Prostate gland (tissue), 2 donors: Measurements from ENCODE around the gene NFKBIB. TPM values are rescaled to one million over a fixed set of nuclear protein-coding genes. Genes with fewer than 3 reads are reported as not detected.
"Not testable (repeated sequence)": the region's sequence is repeated elsewhere in the genome, so short reads cannot be mapped to it uniquely, and the experiment has no call there.

Experiments
- DNase-seq: peaks from one replicate; pipeline ENCODE4 v3.0.0-alpha.2; 2019; ENCODE audit warnings: low spot score
- H3K27ac ChIP-seq, 2 donors: fragments of 200-600 bp; sonication (generic); 2 replicates each; pipeline ENCODE4 v1.5.1; 2017 to 2019
- H3K27me3 ChIP-seq: fragments of 200-600 bp; sonication (generic); replicated peaks from 2 replicates; pipeline ENCODE4 v1.5.1; 2019; ENCODE audit not compliant: insufficient read depth
- H3K36me3 ChIP-seq, 2 donors: fragments of 200-600 bp; sonication (generic); 1 replicate in 1 of 2; 2 replicates in 1 of 2; pipeline versions ENCODE4 v1.5.1 to v1.8.1; 2017 to 2019
- H3K4me1 ChIP-seq: fragments of 200-600 bp; sonication (generic); replicated peaks from 2 replicates; pipeline ENCODE4 v1.5.1; 2019
- H3K4me3 ChIP-seq, 2 donors: fragments of 200-600 bp; sonication (generic); 2 replicates each; pipeline ENCODE4 v1.5.1; 2017 to 2019
- H3K9me3 ChIP-seq: fragments of 200-600 bp; sonication (generic); 2 replicates; pipeline ENCODE4 v1.5.1; 2017
- CTCF ChIP-seq, 4 experiments: fragments of 200-600 bp in 2 of 4; fragments of 450-650 bp in 2 of 4; sonication (generic) in 2 of 4; IDR thresholded peaks; 1 replicate in 3 of 4; 2 replicates in 1 of 4; pipeline ENCODE4 v1.5.1; 2016 to 2019; ENCODE audit warnings: antibody characterized with exemption in 4 of 4, mild to moderate bottlenecking in 2 of 4, moderate library complexity in 2 of 4
- POLR2A ChIP-seq: fragments of 450-650 bp; IDR thresholded peaks from one replicate; pipeline ENCODE4 v1.6.1; 2016; ENCODE audit warnings: antibody characterized with exemption, mild to moderate bottlenecking
- POLR2AphosphoS5 ChIP-seq: sonication (generic); formaldehyde crosslinking; IDR thresholded peaks from one replicate; pipeline ENCODE4 v1.6.1; 2017; ENCODE audit warnings: antibody characterized with exemption
- WGBS: methylation state at CpG from one replicate; pipeline ENCODE4 v1.1.5; 2018; 5-methylcytosine and 5-hydroxymethylcytosine counted together
- intact Hi-C: fragments of 100-400 bp; cut with DNase I; formaldehyde crosslinking; loops from one replicate; pipeline ENCODE4 v1.14.2; 2022
- total RNA-seq, 2 donors: library from RNA; depleted of rRNA; stranded (reverse); fragments of >200 nt; gene quantifications; one replicate each; pipeline ENCODE4 v1.1.0, GENCODE V29; 2016

The NFKBIB gene
- total RNA-seq, 2 donors from 2014 or later, result 29.8 to 50.6 TPM

GRCh38 chr19:38869160-38869835, 30.5 kb upstream of the NFKBIB start:
- peak overlapping the region in 1 of 2 donors; percentile 30 for H3K27ac ChIP-seq
- no peaks in the 10 kb centered on the region for H3K36me3 ChIP-seq
- DNase-seq, result no peak
- 9% methylated on average over 31 of the region's 34 CpGs for WGBS
- H3K9me3 ChIP-seq, result no peaks in the 10 kb centered on the region
- intact Hi-C loops, result no loop called here
- H3K4me1 ChIP-seq, result peaks cover 2% of the 10 kb centered on the region
- H3K27me3 ChIP-seq, result no peaks in the 10 kb centered on the region
- H3K4me3 ChIP-seq, result peak overlapping the region; percentile 30 to 41
- TF ChIP-seq POLR2A, result no peak

GRCh38 chr19:38869836-38870607, 29.7 kb upstream of the NFKBIB start:
- WGBS, result 27% methylated on average over 45 of the region's 62 CpGs
- TF ChIP-seq POLR2A, result no peak
- peak; percentile 72 to 89 (median 86) for TF ChIP-seq CTCF (IDR thresholded peaks at IDR 0.05)
- TF ChIP-seq POLR2AphosphoS5, result peak; percentile 63
- Histone ChIP-seq H3K36me3 (no peaks in the 10 kb centered on the region), H3K27me3 (no peaks in the 10 kb centered on the region), H3K4me3 (peak overlapping the region; percentile 30 to 41), H3K27ac (peak overlapping the region in 1 of 2 donors; percentile 30), H3K9me3 (no peaks in the 10 kb centered on the region), H3K4me1 (peaks cover 2% of the 10 kb centered on the region)
- peak; percentile 71 for DNase-seq
- intact Hi-C loops, result no loop called here

- 92% methylated on average over 19 of the region's 19 CpGs for WGBS
- no peak overlapping the region for H3K4me3 ChIP-seq
- H3K27me3 ChIP-seq, result no peaks in the 10 kb centered on the region
- H3K27ac ChIP-seq, result no peak overlapping the region
- peaks cover 2% of the 10 kb centered on the region for H3K4me1 ChIP-seq
- no peak for TF ChIP-seq POLR2A
- TF ChIP-seq CTCF (IDR thresholded peaks at IDR 0.05), result no peak
- no peak for TF ChIP-seq POLR2AphosphoS5
- intact Hi-C loops, result no loop called here
- H3K36me3 ChIP-seq, result no peaks in the 10 kb centered on the region
- no peaks in the 10 kb centered on the region for H3K9me3 ChIP-seq
- no peak for DNase-seq
Observed at GRCh38 chr19:38870612-38871011, 29.2 kb upstream of the NFKBIB start.

GRCh38 chr19:38873400-38873799, 26.4 kb upstream of the NFKBIB start:
- WGBS, result 82% methylated on average over 10 of the region's 10 CpGs
- H3K27me3 ChIP-seq, H3K4me1 ChIP-seq, DNase-seq, H3K4me3 ChIP-seq, H3K36me3 ChIP-seq, H3K9me3 ChIP-seq, intact Hi-C loops, H3K27ac ChIP-seq: not testable (repeated sequence)

DNA sequence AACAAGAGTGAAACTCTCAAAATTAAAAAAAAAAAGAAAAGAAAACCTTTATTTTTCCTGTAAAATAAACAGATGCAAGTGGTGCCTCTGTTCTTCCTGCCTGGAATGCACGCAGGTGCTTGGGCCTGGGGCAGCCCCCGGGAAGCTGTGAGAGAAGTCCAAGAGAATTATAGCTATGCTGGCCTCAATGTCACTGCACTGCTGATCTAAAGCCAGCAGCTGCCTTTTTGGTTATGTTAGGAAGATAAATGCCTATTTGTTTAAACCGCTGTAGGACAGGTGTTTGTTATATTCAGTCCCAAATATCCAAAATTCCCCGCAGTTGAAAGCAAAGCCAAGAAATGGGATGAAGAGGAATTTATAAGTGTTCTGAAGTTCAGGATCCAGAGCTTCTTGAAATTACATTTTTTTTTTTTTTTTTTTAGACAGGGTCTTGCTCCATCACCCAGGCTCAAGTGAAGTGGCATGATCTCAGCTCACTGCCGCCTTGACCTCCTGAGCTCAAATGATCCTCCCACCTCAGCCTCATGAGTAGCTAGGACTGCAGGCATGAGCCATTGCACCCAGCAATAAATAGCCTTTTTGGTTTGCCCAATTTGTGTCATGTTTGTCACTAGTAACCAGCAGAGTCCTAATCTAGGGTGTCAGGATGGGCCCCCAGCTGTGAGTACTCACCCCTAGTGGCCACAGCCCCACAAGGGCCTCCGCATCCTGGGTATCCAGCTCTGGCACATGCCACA, 23.9 kb upstream of the NFKBIB start:
- WGBS, result 68% methylated on average over 6 of the region's 6 CpGs
- DNase-seq, result no peak
- no peaks in the 10 kb centered on the region for H3K9me3 ChIP-seq
- H3K27me3 ChIP-seq, result no peaks in the 10 kb centered on the region
- H3K4me1 ChIP-seq, result no peaks in the 10 kb centered on the region
- TF ChIP-seq CTCF (IDR thresholded peaks at IDR 0.05) (no peak), POLR2AphosphoS5 (no peak), POLR2A (no peak)
- intact Hi-C loops, result no loop called here
- H3K27ac ChIP-seq, result no peak overlapping the region
- no peak overlapping the region for H3K4me3 ChIP-seq
- H3K36me3 ChIP-seq, result no peaks in the 10 kb centered on the region
